Kidney epithelial cell (primary cell): ENCODE measurements around the gene PPFIBP1. TPM values are rescaled to one million over a fixed set of nuclear protein-coding genes. Genes with fewer than 3 reads are reported as not detected.

ENCODE experiments used
- DNase-seq: peaks from one replicate; pipeline ENCODE4 v3.0.0-alpha.2; 2010; ENCODE audit warnings: low read depth
- H3K27me3 ChIP-seq: 2 replicates; pipeline ENCODE4 v1.6.0; 2011; ENCODE audit warnings: low read length; ENCODE audit not compliant: control insufficient read depth, insufficient read depth
- H3K36me3 ChIP-seq: 2 replicates; pipeline ENCODE4 v1.5.1; 2011; ENCODE audit warnings: low read length; ENCODE audit not compliant: control insufficient read depth, insufficient read depth
- H3K4me3 ChIP-seq: 2 replicates; pipeline ENCODE4 v1.5.1; 2011; ENCODE audit warnings: low read depth, mild to moderate bottlenecking, control low read depth, low read length
- total RNA-seq: library from RNA; depleted of rRNA; stranded (reverse); fragments of >200 nt; gene quantifications from 2 replicates; pipeline ENCODE4 v1.2.3, GENCODE V29; 2015
- TF ChIP-seq, protein P1 (sequence below): IDR thresholded peaks from 2 replicates; pipeline ENCODE4 v1.5.1; 2011; ENCODE audit warnings: mild to moderate bottlenecking, moderate library complexity, low read length, control low read depth, inconsistent platforms; ENCODE audit not compliant: insufficient read depth, poor library complexity, severe bottlenecking

PPFIBP1 gene
- total RNA-seq, 1 donor from 2014 or later = 119 TPM

DNA sequence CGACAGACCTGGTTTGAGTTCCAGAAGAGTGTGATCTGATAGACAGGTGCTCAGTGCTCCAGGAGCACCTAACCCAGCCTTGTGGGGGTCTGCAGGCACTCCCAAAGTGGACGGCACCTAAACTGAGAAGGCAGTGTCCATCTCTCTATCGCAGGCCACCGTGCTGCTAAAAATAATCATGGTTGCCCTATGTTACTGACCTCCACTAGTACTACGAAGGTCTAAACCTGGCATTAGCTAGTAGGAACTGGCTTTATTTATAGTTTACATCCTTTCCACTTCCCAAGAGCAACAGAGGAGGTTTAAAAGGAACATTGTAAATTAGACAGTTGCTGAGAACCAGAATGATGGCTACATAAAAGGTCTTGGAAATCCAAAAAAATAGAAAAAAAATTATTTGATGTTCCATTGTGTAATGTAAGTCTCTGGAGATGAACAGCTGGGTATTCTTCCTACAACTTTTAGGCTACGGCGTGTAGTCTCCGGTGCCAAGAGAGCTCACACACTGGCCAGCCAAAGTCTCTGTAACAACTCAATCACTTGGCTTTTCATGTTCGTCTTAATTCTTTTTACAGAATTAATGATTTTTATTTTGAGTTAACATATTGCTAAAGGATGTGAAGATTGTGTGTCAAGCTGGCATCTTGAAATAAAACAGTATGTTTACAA is 27.3 kb downstream of the PPFIBP1 start:
- no peak for DNase-seq
- TF ChIP-seq, protein P1, sequence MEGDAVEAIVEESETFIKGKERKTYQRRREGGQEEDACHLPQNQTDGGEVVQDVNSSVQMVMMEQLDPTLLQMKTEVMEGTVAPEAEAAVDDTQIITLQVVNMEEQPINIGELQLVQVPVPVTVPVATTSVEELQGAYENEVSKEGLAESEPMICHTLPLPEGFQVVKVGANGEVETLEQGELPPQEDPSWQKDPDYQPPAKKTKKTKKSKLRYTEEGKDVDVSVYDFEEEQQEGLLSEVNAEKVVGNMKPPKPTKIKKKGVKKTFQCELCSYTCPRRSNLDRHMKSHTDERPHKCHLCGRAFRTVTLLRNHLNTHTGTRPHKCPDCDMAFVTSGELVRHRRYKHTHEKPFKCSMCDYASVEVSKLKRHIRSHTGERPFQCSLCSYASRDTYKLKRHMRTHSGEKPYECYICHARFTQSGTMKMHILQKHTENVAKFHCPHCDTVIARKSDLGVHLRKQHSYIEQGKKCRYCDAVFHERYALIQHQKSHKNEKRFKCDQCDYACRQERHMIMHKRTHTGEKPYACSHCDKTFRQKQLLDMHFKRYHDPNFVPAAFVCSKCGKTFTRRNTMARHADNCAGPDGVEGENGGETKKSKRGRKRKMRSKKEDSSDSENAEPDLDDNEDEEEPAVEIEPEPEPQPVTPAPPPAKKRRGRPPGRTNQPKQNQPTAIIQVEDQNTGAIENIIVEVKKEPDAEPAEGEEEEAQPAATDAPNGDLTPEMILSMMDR = no peak
- H3K27me3 ChIP-seq = no peaks in the 10 kb centered on the region
- no peaks in the 10 kb centered on the region for H3K36me3 ChIP-seq
- no peak overlapping the region for H3K4me3 ChIP-seq

DNA sequence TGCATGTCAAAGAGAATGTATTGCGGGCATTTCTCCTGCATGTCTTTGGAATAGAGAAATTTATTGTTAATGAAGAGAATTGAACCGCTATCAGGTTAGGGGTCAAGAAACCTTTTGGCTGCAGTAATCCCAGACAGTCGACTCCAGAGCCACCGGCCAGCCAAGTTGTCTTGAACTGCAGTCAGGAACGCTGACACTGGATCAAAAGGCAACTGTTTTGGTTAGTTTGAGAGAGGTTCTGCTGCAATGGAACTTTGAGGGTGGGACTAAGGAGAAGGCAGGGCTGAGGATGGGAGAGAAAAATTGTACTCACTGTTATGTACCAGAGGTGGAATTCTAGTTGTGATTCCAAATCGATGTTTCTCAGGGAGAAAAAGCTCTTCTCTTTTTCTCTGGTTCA is 28.2 kb downstream of the PPFIBP1 start:
- no peak overlapping the region for H3K4me3 ChIP-seq
- H3K36me3 ChIP-seq = no peaks in the 10 kb centered on the region
- TF ChIP-seq, protein P1 = no peak
- H3K27me3 ChIP-seq = no peaks in the 10 kb centered on the region
- no peak for DNase-seq

DNA sequence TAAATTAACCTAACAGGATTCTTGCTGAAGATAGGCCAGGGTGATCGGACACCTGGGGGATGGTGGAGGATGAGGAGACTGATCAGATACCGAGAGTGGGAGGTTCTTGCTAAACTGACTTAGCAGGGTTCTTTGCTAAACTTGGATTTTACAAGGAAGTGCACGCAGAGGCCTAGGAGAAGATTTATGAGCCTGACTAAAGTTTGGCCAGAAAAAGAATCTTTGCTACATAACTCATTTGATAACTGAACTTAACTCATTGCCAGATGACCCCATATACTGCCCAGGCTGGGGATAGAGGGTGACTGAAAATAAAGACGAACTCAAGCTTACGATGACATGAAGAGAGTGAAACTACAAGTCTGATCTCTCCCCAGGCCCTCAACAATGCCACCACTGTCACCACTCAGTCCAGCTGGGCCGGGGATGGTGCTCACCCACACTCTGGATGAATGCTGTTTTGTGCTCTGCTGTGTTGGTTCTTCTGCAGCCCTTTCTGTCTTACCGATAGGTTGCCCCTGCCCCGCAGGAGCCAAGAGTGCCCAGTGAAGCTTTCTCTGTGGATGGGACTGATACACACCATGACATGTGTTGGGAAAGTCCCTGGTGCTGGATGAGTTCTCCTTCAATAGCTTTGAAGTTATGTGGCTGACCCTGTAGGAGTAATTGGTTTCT is 29.0 kb downstream of the PPFIBP1 start:
- Histone ChIP-seq H3K27me3 (no peaks in the 10 kb centered on the region), H3K4me3 (no peak overlapping the region), H3K36me3 (no peaks in the 10 kb centered on the region)
- TF ChIP-seq, protein P1 = no peak
- no peak for DNase-seq

DNA sequence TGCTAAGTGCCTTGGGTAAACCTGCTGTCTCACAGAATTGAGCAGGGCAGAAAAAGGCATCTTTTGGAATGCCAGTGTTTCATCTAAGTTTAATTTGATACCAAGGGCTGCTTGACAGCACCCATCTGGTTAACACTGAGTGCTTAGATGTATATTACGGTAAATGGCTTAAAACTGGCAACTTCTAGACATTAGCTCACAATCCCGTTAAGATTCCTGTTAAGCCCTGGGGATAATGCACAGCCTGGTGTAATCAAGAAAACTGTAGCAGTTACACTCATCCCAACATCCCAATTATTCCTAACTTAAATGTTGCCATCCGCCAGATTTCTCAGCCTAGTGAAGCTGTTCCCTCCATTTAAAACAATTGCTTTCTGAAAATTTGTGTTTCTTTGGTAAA is 29.9 kb downstream of the PPFIBP1 start:
- TF ChIP-seq, protein P1 = no peak
- no peaks in the 10 kb centered on the region for H3K36me3 ChIP-seq
- no peak overlapping the region for H3K4me3 ChIP-seq
- no peaks in the 10 kb centered on the region for H3K27me3 ChIP-seq
- DNase-seq = no peak

DNA sequence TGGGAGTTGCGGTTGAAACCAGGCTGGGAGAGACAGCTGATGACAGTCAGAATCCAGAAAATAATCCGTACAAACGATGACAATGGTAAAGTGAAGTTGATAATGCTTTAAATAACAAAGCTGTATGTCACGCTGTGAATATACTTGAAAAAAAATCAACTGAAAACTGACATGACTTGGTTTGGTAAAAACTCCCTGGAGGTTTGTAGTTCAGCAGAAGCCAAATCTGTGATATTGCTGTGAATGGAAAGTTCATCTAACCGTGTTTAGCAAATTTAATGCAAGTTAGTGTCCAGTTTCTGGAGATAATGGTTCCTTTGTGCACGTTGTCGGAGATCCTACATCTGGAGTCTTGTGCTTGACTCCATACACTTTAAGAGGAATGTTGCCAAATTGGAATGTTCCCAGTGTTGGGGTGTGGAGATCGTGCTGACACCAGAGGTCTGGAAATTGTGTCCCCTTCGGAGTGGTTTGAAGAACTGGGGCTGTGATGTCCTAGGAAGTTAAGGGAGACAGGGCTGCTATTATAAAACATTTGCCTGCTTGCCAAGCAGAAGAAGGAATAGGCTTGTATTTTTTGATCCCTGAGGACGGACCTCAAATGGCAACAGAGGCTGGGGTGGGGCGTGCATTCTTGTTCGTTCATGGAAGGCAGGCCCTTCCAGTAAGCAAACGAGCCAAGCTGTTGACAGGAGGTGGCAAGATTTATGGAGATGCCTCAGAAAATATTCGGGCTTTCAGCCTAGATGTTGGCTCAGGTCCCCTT is 30.6 kb downstream of the PPFIBP1 start:
- Histone ChIP-seq H3K4me3 (no peak overlapping the region), H3K36me3 (no peaks in the 10 kb centered on the region), H3K27me3 (no peaks in the 10 kb centered on the region)
- DNase-seq = no peak
- TF ChIP-seq, protein P1 = no peak
